ENCODE data around the gene XRRA1. TPM values are rescaled to one million over a fixed set of nuclear protein-coding genes. Genes with fewer than 3 reads are reported as not detected.
"Not testable (repeated sequence)": the region's sequence is repeated elsewhere in the genome, so short reads cannot be mapped to it uniquely, and the experiment has no call there.

The XRRA1 gene
- total RNA-seq: 10 to 100 TPM; 58.4 to 74.0 TPM
- 137 TPM for polyA plus RNA-seq (ENCODE audit: insufficient read depth, low read depth, low replicate concordance)
- long read RNA-seq, donor 1, partial matches to known transcripts: 604 of 604 reads
- long read RNA-seq, donor 1, other reads (novel, unspliced or antisense): 0 of 604 reads
- long read RNA-seq, donor 2: 0 reads

DNA sequence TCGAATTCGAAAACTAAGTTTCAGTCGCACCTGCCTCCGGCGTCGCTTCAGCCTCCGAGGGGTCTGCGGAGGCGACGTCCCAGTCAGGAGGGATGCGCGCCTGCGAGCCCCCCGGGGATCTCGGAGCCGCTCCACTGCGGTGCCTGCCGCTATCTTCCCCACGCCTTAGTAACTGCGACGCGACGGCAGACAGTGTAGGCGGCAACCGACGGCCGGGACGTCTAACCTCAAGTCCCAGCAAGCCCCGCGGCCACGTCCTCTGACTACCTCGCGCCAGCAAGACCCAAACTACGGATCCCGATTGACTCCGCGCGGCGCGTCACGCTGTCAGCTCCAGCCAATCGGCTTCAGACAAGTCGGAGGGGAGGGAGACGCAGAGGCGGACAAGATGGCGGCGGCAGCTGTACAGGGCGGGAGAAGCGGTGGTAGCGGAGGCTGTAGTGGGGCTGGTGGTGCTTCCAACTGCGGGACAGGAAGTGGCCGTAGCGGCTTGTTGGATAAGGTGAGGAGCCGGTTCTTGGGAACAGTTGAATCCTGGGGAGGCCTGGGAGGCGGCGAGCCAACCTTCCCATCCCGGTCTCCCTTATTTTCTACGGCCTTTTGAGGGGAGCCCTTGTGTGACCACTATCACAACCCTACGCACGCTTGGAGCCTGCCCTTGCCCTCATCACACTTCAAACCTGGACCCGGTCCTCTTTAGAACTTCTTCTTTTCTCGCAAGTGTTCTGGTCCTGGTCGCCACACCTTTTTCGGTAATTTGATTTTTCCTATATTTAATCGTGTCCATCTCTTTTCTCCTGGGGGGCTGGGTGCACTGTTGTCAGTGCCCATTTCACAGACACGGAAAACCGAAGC lies at the start of gene XRRA1, which contains the start of gene SPCS2:
TSS of gene XRRA1 (minus strand) at position 194 of the 855 bp plus-strand sequence. CDS start 8,213 bp downstream, outside the sequence.
TSS of gene SPCS2 (plus strand) at position 369 of the 855 bp plus-strand sequence. CDS start at position 389, 20 bp downstream.
- Histone ChIP-seq H3K36me3 (ENCODE audit: low read depth, missing control alignments) (no peaks in the 10 kb centered on the region), H3K27ac (peak within 1 kb of the TSS; percentile 87 to 92), H3K27me3 (no peaks in the 10 kb centered on the region), H3K9me3 (no peaks in the 10 kb centered on the region), H3K4me1 (peaks cover 26% of the 10 kb centered on the region), H3K4me3 (peak within 1 kb of the TSS; percentile 92 to 93)
- DNase-seq: peak; percentile 100
- whole genome bisulfite sequencing, 2 donors: 0 to 1% methylated on average over 18 to 67 of the region's 67 CpGs
- intact Hi-C loops (cut with DNase I; ENCODE audit: low total_unique reads): loop anchor here (10.0 kb wide), 1 partner anchor 296 kb away; the partner anchor contains the start of gene TPBGL
- TF ChIP-seq, protein P1, sequence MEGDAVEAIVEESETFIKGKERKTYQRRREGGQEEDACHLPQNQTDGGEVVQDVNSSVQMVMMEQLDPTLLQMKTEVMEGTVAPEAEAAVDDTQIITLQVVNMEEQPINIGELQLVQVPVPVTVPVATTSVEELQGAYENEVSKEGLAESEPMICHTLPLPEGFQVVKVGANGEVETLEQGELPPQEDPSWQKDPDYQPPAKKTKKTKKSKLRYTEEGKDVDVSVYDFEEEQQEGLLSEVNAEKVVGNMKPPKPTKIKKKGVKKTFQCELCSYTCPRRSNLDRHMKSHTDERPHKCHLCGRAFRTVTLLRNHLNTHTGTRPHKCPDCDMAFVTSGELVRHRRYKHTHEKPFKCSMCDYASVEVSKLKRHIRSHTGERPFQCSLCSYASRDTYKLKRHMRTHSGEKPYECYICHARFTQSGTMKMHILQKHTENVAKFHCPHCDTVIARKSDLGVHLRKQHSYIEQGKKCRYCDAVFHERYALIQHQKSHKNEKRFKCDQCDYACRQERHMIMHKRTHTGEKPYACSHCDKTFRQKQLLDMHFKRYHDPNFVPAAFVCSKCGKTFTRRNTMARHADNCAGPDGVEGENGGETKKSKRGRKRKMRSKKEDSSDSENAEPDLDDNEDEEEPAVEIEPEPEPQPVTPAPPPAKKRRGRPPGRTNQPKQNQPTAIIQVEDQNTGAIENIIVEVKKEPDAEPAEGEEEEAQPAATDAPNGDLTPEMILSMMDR (IDR thresholded peaks at IDR 0.05): no peak
- no peak for TF ChIP-seq POLR2A (IDR thresholded peaks at IDR 0.05)

DNA sequence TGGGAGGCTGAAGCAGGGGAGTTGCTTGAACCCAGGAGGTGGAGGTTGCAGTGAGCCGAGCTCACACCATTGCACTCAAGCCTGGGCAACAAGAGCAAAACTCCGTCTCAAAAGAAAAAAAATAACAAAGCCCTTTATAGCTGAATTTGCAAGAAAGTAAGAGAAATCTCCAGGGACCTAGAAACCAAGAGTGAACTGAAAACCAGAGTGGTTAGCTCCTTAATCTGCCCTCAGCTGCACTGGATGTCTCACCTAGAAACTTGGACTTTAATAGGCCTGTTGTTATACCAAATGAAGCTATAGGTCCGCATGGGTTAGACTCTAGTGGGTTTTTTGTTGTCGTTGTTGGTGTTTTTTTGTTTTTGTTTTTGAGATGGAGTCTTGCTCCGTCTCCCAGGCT lies 44.0 kb upstream of the XRRA1 start:
- Histone ChIP-seq H3K27ac (no peak overlapping the region), H3K9me3 (no peaks in the 10 kb centered on the region), H3K4me3 (no peak overlapping the region), H3K4me1 (no peaks in the 10 kb centered on the region), H3K36me3 (ENCODE audit: low read depth, missing control alignments) (no peaks in the 10 kb centered on the region), H3K27me3 (no peaks in the 10 kb centered on the region)
- TF ChIP-seq POLR2A (IDR thresholded peaks at IDR 0.05): no peak
- TF ChIP-seq, protein P1 (IDR thresholded peaks at IDR 0.05): no peak
- WGBS, 2 donors: 95 to 96% methylated on average over 5 of the region's 5 CpGs
- intact Hi-C loops (cut with DNase I; ENCODE audit: low total_unique reads): no loop called here
- DNase-seq: no peak

DNA sequence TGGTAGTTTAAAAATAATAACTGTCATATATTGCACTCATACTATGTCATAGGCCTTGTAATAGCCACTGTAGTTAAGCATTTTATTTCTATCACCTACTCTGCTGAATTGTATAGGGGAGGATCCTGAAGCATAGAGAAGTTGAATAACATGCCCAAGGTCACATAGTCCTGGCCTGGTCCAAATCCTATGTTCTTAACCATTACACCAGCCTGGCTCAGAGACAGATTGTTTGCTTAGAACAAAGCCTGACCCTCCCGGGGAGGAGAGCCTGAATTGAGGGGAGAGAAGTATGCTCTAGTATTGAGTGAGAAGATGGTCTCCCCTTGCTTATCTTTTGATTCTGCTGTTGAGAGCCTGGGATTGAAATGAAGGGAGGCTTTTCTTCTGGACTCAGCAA lies 42.0 kb upstream of the XRRA1 start:
- no peaks in the 10 kb centered on the region for H3K9me3 ChIP-seq
- H3K36me3 ChIP-seq (ENCODE audit: low read depth, missing control alignments): no peaks in the 10 kb centered on the region
- no peak for DNase-seq
- H3K27ac ChIP-seq: no peak overlapping the region
- intact Hi-C loops (cut with DNase I; ENCODE audit: low total_unique reads): no loop called here
- TF ChIP-seq, protein P1 (IDR thresholded peaks at IDR 0.05): no peak
- TF ChIP-seq POLR2A (IDR thresholded peaks at IDR 0.05): no peak
- no peaks in the 10 kb centered on the region for H3K27me3 ChIP-seq
- no peaks in the 10 kb centered on the region for H3K4me1 ChIP-seq
- H3K4me3 ChIP-seq: no peak overlapping the region
- 20 to 21% methylated on average over 1 of the region's 1 CpG for WGBS, 2 donors

GRCh38 chr11:74990150-74990549 lies 41.3 kb upstream of the XRRA1 start:
- H3K4me1 ChIP-seq; H3K36me3 ChIP-seq (ENCODE audit: low read depth, missing control alignments); H3K9me3 ChIP-seq; intact Hi-C loops (cut with DNase I; ENCODE audit: low total_unique reads); H3K27me3 ChIP-seq; H3K4me3 ChIP-seq; DNase-seq; H3K27ac ChIP-seq: not testable (repeated sequence)
- 92 to 93% methylated on average over 4 of the region's 4 CpGs for WGBS, 2 donors

- intact Hi-C loops (cut with DNase I; ENCODE audit: low total_unique reads): no loop called here
- TF ChIP-seq POLR2A (IDR thresholded peaks at IDR 0.05): no peak
- TF ChIP-seq, protein P1 (IDR thresholded peaks at IDR 0.05): no peak
- H3K36me3 ChIP-seq (ENCODE audit: low read depth, missing control alignments): no peaks in the 10 kb centered on the region
- no peaks in the 10 kb centered on the region for H3K9me3 ChIP-seq
- peak overlapping the region; percentile 74 to 79 for H3K27ac ChIP-seq
- 3% methylated on average over 8 of the region's 8 CpGs for WGBS, 2 donors
- H3K4me3 ChIP-seq: peak overlapping the region; percentile 76 to 80
- H3K27me3 ChIP-seq: no peaks in the 10 kb centered on the region
- no peak for DNase-seq
- no peaks in the 10 kb centered on the region for H3K4me1 ChIP-seq
Observed at GRCh38 chr11:74989260-74989638, 40.4 kb upstream of the XRRA1 start.
